GM12875 (cell line): ENCODE measurements around the gene ENC1.
A peak's percentile ranks its signal among the peaks of the same experiment; 100 is the strongest.

ENCODE experiments used
- H3K4me3 ChIP-seq: one replicate; pipeline ENCODE4 v1.5.1; 2011; ENCODE audit warnings: low read depth, low read length, control low read depth
- TF ChIP-seq, protein P1 (sequence below): IDR thresholded peaks from 2 replicates; pipeline ENCODE4 v1.5.1; 2011; ENCODE audit warnings: low read depth, mild to moderate bottlenecking, control low read depth, inconsistent platforms, low read length, moderate library complexity, borderline replicate concordance; ENCODE audit not compliant: insufficient read depth

Gene ENC1

GRCh38 chr5:74673011-74673790 lies 32.7 kb upstream of the ENC1 start:
- TF ChIP-seq, protein P1, sequence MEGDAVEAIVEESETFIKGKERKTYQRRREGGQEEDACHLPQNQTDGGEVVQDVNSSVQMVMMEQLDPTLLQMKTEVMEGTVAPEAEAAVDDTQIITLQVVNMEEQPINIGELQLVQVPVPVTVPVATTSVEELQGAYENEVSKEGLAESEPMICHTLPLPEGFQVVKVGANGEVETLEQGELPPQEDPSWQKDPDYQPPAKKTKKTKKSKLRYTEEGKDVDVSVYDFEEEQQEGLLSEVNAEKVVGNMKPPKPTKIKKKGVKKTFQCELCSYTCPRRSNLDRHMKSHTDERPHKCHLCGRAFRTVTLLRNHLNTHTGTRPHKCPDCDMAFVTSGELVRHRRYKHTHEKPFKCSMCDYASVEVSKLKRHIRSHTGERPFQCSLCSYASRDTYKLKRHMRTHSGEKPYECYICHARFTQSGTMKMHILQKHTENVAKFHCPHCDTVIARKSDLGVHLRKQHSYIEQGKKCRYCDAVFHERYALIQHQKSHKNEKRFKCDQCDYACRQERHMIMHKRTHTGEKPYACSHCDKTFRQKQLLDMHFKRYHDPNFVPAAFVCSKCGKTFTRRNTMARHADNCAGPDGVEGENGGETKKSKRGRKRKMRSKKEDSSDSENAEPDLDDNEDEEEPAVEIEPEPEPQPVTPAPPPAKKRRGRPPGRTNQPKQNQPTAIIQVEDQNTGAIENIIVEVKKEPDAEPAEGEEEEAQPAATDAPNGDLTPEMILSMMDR: 0 out of 2 replicates have a peak, but pooled peaks have one; percentile 6
- H3K4me3 ChIP-seq: no peak overlapping the region

DNA sequence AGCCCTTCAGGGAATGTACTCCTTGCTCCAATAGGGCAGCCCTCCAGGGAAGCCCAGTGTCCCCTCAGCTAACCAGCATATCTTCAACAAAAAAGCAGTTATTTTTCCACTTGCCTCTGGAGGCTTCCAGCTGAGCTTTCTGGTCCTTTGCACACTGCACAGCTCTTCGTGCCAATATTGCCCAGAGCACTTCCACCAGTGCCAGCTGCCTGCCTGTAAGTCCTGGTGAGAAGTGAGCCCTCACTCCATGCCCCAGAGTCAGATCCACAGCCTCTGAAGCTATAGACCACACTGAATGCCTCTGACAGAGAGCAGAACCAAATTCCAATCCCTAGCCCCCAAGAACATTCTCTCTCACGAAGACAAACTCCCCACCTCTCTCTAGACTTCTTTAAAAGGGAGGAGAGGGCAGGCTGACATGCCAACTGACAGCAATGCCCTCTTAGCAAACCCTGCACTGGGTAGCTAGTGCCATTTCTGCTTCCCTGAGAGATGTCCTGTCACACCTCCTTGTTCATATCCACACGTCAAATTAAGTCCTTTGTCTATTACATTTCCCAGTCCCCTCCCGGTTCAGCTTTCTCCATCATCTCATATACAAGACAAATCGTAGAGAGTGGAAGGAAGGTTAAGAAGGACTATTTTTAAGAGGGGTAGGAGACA lies 31.8 kb upstream of the ENC1 start:
- TF ChIP-seq, protein P1: no peak
- H3K4me3 ChIP-seq: no peak overlapping the region

- TF ChIP-seq, protein P1: no peak
- H3K4me3 ChIP-seq: no peak overlapping the region
Observed at GRCh38 chr5:74670396-74671038, 30.0 kb upstream of the ENC1 start.

- no peak overlapping the region for H3K4me3 ChIP-seq
- TF ChIP-seq, protein P1: no peak
Observed at GRCh38 chr5:74669821-74670220, 29.3 kb upstream of the ENC1 start.

DNA sequence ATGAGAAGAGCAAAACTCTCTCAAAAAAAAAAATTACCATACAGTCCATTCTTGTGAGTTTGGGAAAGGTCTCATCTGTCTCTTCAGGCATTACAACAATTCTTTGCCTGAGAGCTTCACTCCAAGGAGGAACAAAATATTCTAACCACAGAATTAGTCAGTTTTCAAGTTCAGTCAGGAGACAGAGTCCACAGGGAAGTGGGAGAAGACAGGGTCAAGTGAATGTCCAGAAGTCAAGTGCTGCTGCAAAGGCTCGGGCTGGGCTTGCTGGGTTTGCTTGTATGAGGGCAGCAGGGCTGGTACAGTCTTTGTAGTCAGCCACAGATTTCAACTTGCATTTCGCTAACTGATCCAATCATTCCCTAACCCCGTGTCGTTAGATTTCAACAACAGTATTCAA lies 26.9 kb upstream of the ENC1 start:
- no peak overlapping the region for H3K4me3 ChIP-seq
- TF ChIP-seq, protein P1: no peak

- TF ChIP-seq, protein P1: no peak
- H3K4me3 ChIP-seq: no peak overlapping the region
Observed at GRCh38 chr5:74665816-74666215, 25.3 kb upstream of the ENC1 start.
